H1 (cell line): ENCODE results near the gene LTBP3. TPM values are rescaled to one million over a fixed set of nuclear protein-coding genes. Genes with fewer than 3 reads are reported as not detected.
A peak's percentile ranks its signal among the peaks of the same experiment; 100 is the strongest.

Experiments used
- CBX5 ChIP-seq: fragments of 300-800, 300-1000 bp; sonication (generic); IDR thresholded peaks from 2 replicates; pipeline ENCODE4 v1.7.1; 2016; ENCODE audit warnings: antibody characterized with exemption, low read length, low read depth
- CTBP2 ChIP-seq: IDR thresholded peaks from 2 replicates; pipeline ENCODE4 v1.7.0; 2011; ENCODE audit warnings: borderline replicate concordance, mild to moderate bottlenecking, moderate library complexity, mixed read lengths, low read length; ENCODE audit not compliant: insufficient read depth, insufficient read length
- EP300 ChIP-seq, 2 experiments: IDR thresholded peaks; 1 replicate in 1 of 2; 2 replicates in 1 of 2; pipeline ENCODE4 v1.6.1; 2011 to 2012; ENCODE audit warnings: low read depth in 2 of 2, low read length in 2 of 2, mild to moderate bottlenecking in 2 of 2, borderline replicate concordance in 1 of 2, inconsistent platforms in 1 of 2, moderate library complexity in 1 of 2
- GTF2F1 ChIP-seq: IDR thresholded peaks from 2 replicates; pipeline ENCODE4 v1.6.1; 2012; ENCODE audit warnings: low read depth, low read length, improper control_type of control experiment, borderline replicate concordance
- NANOG ChIP-seq: IDR thresholded peaks from 2 replicates; pipeline ENCODE4 v1.6.1; 2011; ENCODE audit warnings: low read length, low read depth, mild to moderate bottlenecking, inconsistent platforms; ENCODE audit not compliant: insufficient read depth, poor library complexity, severe bottlenecking
- POLR2AphosphoS5 ChIP-seq: IDR thresholded peaks from 2 replicates; pipeline ENCODE4 v1.6.1; 2011; ENCODE audit warnings: low read depth, low read length
- SIN3A ChIP-seq, 2 experiments: IDR thresholded peaks in 1 of 2; conservative IDR thresholded peaks in 1 of 2; 2 replicates each; pipeline ENCODE4 v1.6.1; 2011 to 2012; ENCODE audit warnings: low read length in 2 of 2, improper control_type of control experiment in 1 of 2, low read depth in 1 of 2, mild to moderate bottlenecking in 1 of 2
- SIRT6 ChIP-seq: IDR thresholded peaks from one replicate; pipeline ENCODE4 v1.7.1; 2012; ENCODE audit warnings: low read length, inconsistent platforms
- SP1 ChIP-seq: IDR thresholded peaks from 2 replicates; pipeline ENCODE4 v1.6.1; 2011; ENCODE audit warnings: low read depth, low read length
- TAF7 ChIP-seq: optimal IDR thresholded peaks from 2 replicates; pipeline ENCODE3; 2011; ENCODE audit warnings: low read depth, mild to moderate bottlenecking, inconsistent platforms, low read length, moderate library complexity, borderline replicate concordance
- TEAD4 ChIP-seq: IDR thresholded peaks from 2 replicates; pipeline ENCODE4 v1.6.1; 2012; ENCODE audit warnings: low read depth, low read length, inconsistent platforms, mixed read lengths
- polyA plus RNA-seq, 7 experiments: library from polyadenylated mRNA; depleted of rRNA in 3 of 7; stranded (reverse) in 5 of 7; unstranded in 2 of 7; fragments of >200 nt in 5 of 7; fragments of 200-250 nt in 2 of 7; gene quantifications; 1 replicate in 5 of 7; 2 replicates in 1 of 7; 4 replicates in 1 of 7; pipeline versions ENCODE4 v1.2.1 to v1.2.3, GENCODE V29; 2011 to 2013; ENCODE audit warnings: missing spikeins in 2 of 7, mixed read lengths in 2 of 7
- total RNA-seq: library from RNA; stranded (reverse); fragmentation: NEBNext Ultra II Directional; extraction: Animal tissue kit (Norgen Biotek cat#: 25700); gene quantifications from 2 replicates; pipeline ENCODE4 v1.2.1, GENCODE V29; 2021

LTBP3 gene
- total and polyA plus RNA-seq, 2 of the 8 experiments (the other 6 are each of a cell fraction or from before 2014, with no cell fraction given) = 12.8 to 17.8 TPM

DNA sequence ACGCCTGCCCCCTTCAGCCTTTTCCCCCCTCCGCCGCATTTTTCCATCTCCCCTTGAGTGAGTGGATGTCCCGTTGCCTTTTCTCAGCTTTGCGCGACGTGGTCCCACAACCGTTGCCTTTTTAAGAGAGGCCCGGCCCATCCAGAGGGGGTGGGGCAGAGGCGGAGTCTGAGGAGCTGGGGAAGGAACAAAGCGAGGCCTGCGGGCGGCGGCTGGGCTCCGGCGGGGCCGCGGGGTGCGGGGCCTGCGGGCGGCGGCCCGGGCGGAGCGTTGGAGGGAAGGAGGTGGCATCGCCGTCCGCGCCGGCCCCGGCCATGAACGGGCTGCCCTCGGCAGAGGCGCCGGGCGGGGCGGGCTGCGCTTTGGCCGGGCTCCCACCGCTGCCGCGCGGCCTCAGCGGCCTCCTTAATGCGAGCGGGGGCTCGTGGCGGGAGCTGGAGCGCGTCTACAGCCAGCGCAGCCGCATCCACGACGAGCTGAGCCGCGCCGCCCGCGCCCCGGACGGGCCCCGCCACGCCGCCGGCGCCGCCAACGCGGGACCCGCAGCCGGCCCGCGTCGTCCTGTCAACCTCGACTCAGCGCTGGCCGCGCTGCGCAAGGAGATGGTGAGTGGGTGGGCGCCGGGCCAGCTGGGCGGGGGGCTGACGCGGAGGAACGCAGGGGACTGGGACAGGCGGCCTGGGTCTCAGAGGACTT, 14.3 kb upstream of the LTBP3 start, which contains the start of gene FAM89B (continued):
- no peak for TF ChIP-seq NANOG
- TF ChIP-seq SIN3A (conservative IDR thresholded peaks at IDR 0.05 in 1 of 2, IDR thresholded peaks at IDR 0.05 in 1 of 2; ENCODE audit: low read depth in 1 of 2, low read length in 2 of 2) = peak in 1 of 2 experiments; percentile 19; a peak in 1 of 4 replicates
- no peak for TF ChIP-seq EP300 (IDR thresholded peaks at IDR 0.05; ENCODE audit: borderline replicate concordance in 1 of 2, low read depth in 2 of 2, low read length in 2 of 2)
- no peak for TF ChIP-seq CTBP2
- no peak for TF ChIP-seq TEAD4
- TF ChIP-seq TAF7 = no peak
- TF ChIP-seq SIRT6 = no peak
- no peak for TF ChIP-seq POLR2AphosphoS5
- no peak for TF ChIP-seq CBX5
- TF ChIP-seq GTF2F1 = no peak
- TF ChIP-seq SP1 = peak; percentile 45; the same call in 1 of the 2 replicates
